ENCODE data around the gene CUX1.
A peak's percentile ranks its signal among the peaks of the same experiment; 100 is the strongest.

The CUX1 gene

GRCh38 chr7:102104245-102104644 is 286.8 kb downstream of the CUX1 start:
- Histone ChIP-seq H3K9ac (ENCODE audit: insufficient read length, low read depth) (no peak overlapping the region), H3K4me3 (ENCODE audit: insufficient read length, low read depth) (no peak overlapping the region), H3K4me1 (ENCODE audit: insufficient read depth, insufficient read length) (peaks cover 2% of the 10 kb centered on the region), H3K36me3 (ENCODE audit: insufficient read depth, insufficient read length, low read length) (peaks cover 29% of the 10 kb centered on the region), H3K27me3 (ENCODE audit: insufficient read depth, insufficient read length) (no peaks in the 10 kb centered on the region), H3K9me3 (ENCODE audit: insufficient read depth, low read length) (no peaks in the 10 kb centered on the region)
- no peak for DNase-seq (ENCODE audit: low read depth, low spot score)
- no peak for TF ChIP-seq YY1 (IDR thresholded peaks at IDR 0.05; ENCODE audit: insufficient read depth, insufficient read length)
- TF ChIP-seq SUZ12 (IDR thresholded peaks at IDR 0.05; ENCODE audit: extremely low read depth, insufficient read depth, insufficient read length), result no peak
- TF ChIP-seq ZNF274 (IDR thresholded peaks at IDR 0.05; ENCODE audit: low read depth, low read length), result no peak

DNA sequence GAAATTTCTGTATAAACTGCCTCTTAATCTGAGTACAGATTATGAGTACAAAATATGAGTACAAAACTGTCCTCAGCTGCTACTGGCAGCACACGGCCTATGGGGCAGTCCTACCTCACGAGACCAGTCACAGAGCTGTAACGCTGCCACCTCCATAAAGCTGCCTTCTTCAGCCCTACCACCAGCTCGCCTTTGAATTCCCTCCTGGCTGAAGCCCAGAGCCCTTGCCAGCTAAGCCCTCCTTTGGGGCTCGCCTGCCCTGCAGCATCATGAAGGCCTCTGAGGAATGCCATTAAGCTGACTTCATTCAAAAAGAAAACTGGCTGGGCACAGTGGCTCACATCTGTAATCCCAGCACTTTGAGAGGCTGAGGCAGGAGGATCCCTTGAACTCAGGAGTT is 289.2 kb downstream of the CUX1 start:
- TF ChIP-seq YY1 (IDR thresholded peaks at IDR 0.05; ENCODE audit: insufficient read depth, insufficient read length) (no peak), ZNF274 (IDR thresholded peaks at IDR 0.05; ENCODE audit: low read depth, low read length) (no peak)
- Histone ChIP-seq H3K4me3 (ENCODE audit: insufficient read length, low read depth) (no peak overlapping the region), H3K27me3 (ENCODE audit: insufficient read depth, insufficient read length) (no peaks in the 10 kb centered on the region), H3K4me1 (ENCODE audit: insufficient read depth, insufficient read length) (peaks cover 2% of the 10 kb centered on the region), H3K9me3 (ENCODE audit: insufficient read depth, low read length) (no peaks in the 10 kb centered on the region), H3K9ac (ENCODE audit: insufficient read length, low read depth) (no peak overlapping the region), H3K36me3 (ENCODE audit: insufficient read depth, insufficient read length, low read length) (peaks cover 31% of the 10 kb centered on the region)
- DNase-seq (ENCODE audit: low read depth, low spot score), result no peak

GRCh38 chr7:102107474-102108104 is 290.2 kb downstream of the CUX1 start:
- TF ChIP-seq SUZ12 (IDR thresholded peaks at IDR 0.05; ENCODE audit: extremely low read depth, insufficient read depth, insufficient read length), result no peak
- no peak for TF ChIP-seq YY1 (IDR thresholded peaks at IDR 0.05; ENCODE audit: insufficient read depth, insufficient read length)
- no peak for TF ChIP-seq ZNF274 (IDR thresholded peaks at IDR 0.05; ENCODE audit: low read depth, low read length)
- Histone ChIP-seq H3K9me3 (ENCODE audit: insufficient read depth, low read length) (no peaks in the 10 kb centered on the region), H3K27me3 (ENCODE audit: insufficient read depth, insufficient read length) (no peaks in the 10 kb centered on the region), H3K36me3 (ENCODE audit: insufficient read depth, insufficient read length, low read length) (peaks cover 25% of the 10 kb centered on the region), H3K9ac (ENCODE audit: insufficient read length, low read depth) (no peak overlapping the region), H3K4me3 (ENCODE audit: insufficient read length, low read depth) (no peak overlapping the region), H3K4me1 (ENCODE audit: insufficient read depth, insufficient read length) (no peaks in the 10 kb centered on the region)
- no peak for DNase-seq (ENCODE audit: low read depth, low spot score)

- no peak for DNase-seq (ENCODE audit: low read depth, low spot score)
- no peak overlapping the region for H3K4me3 ChIP-seq (ENCODE audit: insufficient read length, low read depth)
Measured at GRCh38 chr7:102111061-102112041, 293.9 kb downstream of the CUX1 start.

GRCh38 chr7:102115181-102115580 is 297.8 kb downstream of the CUX1 start:
- TF ChIP-seq SUZ12 (IDR thresholded peaks at IDR 0.05; ENCODE audit: extremely low read depth, insufficient read depth, insufficient read length) (no peak), YY1 (IDR thresholded peaks at IDR 0.05; ENCODE audit: insufficient read depth, insufficient read length) (no peak)
- Histone ChIP-seq H3K4me1 (ENCODE audit: insufficient read depth, insufficient read length) (peaks cover 6% of the 10 kb centered on the region), H3K9ac (ENCODE audit: insufficient read length, low read depth) (no peak overlapping the region), H3K36me3 (ENCODE audit: insufficient read depth, insufficient read length, low read length) (peaks cover 18% of the 10 kb centered on the region), H3K27me3 (ENCODE audit: insufficient read depth, insufficient read length) (no peaks in the 10 kb centered on the region), H3K9me3 (ENCODE audit: insufficient read depth, low read length) (no peaks in the 10 kb centered on the region), H3K4me3 (ENCODE audit: insufficient read length, low read depth) (no peak overlapping the region)
- DNase-seq (ENCODE audit: low read depth, low spot score), result no peak

More at GRCh38 chr7:102111061-102112041, 293.9 kb downstream of the CUX1 start:
- H3K9me3 ChIP-seq (ENCODE audit: insufficient read depth, low read length), result no peaks in the 10 kb centered on the region
- no peaks in the 10 kb centered on the region for H3K27me3 ChIP-seq (ENCODE audit: insufficient read depth, insufficient read length)
- H3K36me3 ChIP-seq (ENCODE audit: insufficient read depth, insufficient read length, low read length), result peaks cover 24% of the 10 kb centered on the region
- no peaks in the 10 kb centered on the region for H3K4me1 ChIP-seq (ENCODE audit: insufficient read depth, insufficient read length)
- no peak overlapping the region for H3K9ac ChIP-seq (ENCODE audit: insufficient read length, low read depth)
- TF ChIP-seq YY1 (IDR thresholded peaks at IDR 0.05; ENCODE audit: insufficient read depth, insufficient read length) (no peak), ZNF274 (IDR thresholded peaks at IDR 0.05; ENCODE audit: low read depth, low read length) (no peak), SUZ12 (IDR thresholded peaks at IDR 0.05; ENCODE audit: extremely low read depth, insufficient read depth, insufficient read length) (no peak)

DNA sequence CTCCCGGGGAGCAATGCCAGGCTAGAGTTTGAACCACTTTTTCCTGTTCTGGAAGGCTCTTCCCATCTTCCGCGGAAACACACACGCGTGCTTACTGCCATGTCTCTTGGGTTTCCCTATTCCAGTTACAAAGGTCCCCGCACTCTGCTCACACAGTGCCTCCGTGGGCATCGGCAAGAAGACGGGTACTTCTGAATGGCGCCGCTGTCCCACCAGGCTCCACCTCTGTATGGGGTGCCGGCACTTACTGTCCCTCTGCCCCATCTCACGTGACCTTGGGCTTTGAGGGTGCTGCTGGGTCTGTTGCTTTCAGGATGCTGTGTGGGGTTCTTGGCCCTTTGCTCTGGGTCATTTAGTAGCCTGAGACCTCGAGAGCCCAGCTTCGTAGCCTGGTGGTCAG is 298.5 kb downstream of the CUX1 start:
- H3K4me3 ChIP-seq (ENCODE audit: insufficient read length, low read depth), result no peak overlapping the region
- no peak overlapping the region for H3K9ac ChIP-seq (ENCODE audit: insufficient read length, low read depth)
- DNase-seq (ENCODE audit: low read depth, low spot score), result no peak
- TF ChIP-seq YY1 (IDR thresholded peaks at IDR 0.05; ENCODE audit: insufficient read depth, insufficient read length) (no peak), ZNF274 (IDR thresholded peaks at IDR 0.05; ENCODE audit: low read depth, low read length) (no peak), SUZ12 (IDR thresholded peaks at IDR 0.05; ENCODE audit: extremely low read depth, insufficient read depth, insufficient read length) (no peak)
- peaks cover 6% of the 10 kb centered on the region for H3K4me1 ChIP-seq (ENCODE audit: insufficient read depth, insufficient read length)
- H3K9me3 ChIP-seq (ENCODE audit: insufficient read depth, low read length), result no peaks in the 10 kb centered on the region
- H3K27me3 ChIP-seq (ENCODE audit: insufficient read depth, insufficient read length), result no peaks in the 10 kb centered on the region
- peaks cover 18% of the 10 kb centered on the region for H3K36me3 ChIP-seq (ENCODE audit: insufficient read depth, insufficient read length, low read length)

DNA sequence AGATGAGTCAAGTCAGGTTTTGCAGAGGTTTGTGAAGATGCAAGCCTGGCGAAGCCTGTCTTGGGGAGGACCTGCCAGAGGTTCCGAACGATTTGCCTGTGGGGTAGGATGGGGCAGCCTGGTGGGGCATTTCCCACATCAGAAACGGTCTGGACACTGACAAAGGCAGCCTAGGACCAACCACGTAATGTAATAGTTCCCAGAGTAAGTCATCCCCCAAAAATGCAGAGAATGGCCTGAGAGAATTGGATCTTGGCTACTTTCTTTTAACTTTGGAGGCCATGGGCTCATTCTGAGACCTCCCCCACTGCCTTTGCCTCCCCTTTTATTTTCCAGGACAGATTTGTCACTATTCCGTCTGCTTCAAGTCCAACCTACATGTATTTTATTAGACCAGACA is 300.3 kb downstream of the CUX1 start:
- Histone ChIP-seq H3K9me3 (ENCODE audit: insufficient read depth, low read length) (no peaks in the 10 kb centered on the region), H3K4me1 (ENCODE audit: insufficient read depth, insufficient read length) (peaks cover 7% of the 10 kb centered on the region), H3K36me3 (ENCODE audit: insufficient read depth, insufficient read length, low read length) (peaks cover 18% of the 10 kb centered on the region), H3K9ac (ENCODE audit: insufficient read length, low read depth) (peak overlapping the region; percentile 21), H3K27me3 (ENCODE audit: insufficient read depth, insufficient read length) (no peaks in the 10 kb centered on the region), H3K4me3 (ENCODE audit: insufficient read length, low read depth) (no peak overlapping the region)
- TF ChIP-seq YY1 (IDR thresholded peaks at IDR 0.05; ENCODE audit: insufficient read depth, insufficient read length), result no peak
- TF ChIP-seq ZNF274 (IDR thresholded peaks at IDR 0.05; ENCODE audit: low read depth, low read length), result no peak
- TF ChIP-seq SUZ12 (IDR thresholded peaks at IDR 0.05; ENCODE audit: extremely low read depth, insufficient read depth, insufficient read length), result no peak
- no peak for DNase-seq (ENCODE audit: low read depth, low spot score)

Measured in NT2/D1 (cell line).